Rectal smooth muscle tissue (tissue), 1 donor: ENCODE results near the gene STAB1.

Experiments used
- H3K27ac ChIP-seq: one replicate; pipeline ENCODE4 v1.7.0; 2013; ENCODE audit warnings: low read depth, low read length, inconsistent platforms
- H3K27me3 ChIP-seq: one replicate; pipeline ENCODE4 v1.7.0; 2013; ENCODE audit warnings: low read length; ENCODE audit not compliant: control insufficient read depth, insufficient read depth
- H3K36me3 ChIP-seq: one replicate; pipeline ENCODE4 v1.7.0; 2013; ENCODE audit warnings: low read length; ENCODE audit not compliant: control insufficient read depth, insufficient read depth
- H3K4me1 ChIP-seq: one replicate; pipeline ENCODE4 v1.7.0; 2013; ENCODE audit warnings: low read length; ENCODE audit not compliant: control insufficient read depth, insufficient read depth
- H3K4me3 ChIP-seq: one replicate; pipeline ENCODE4 v1.7.0; 2013; ENCODE audit warnings: low read length
- H3K9ac ChIP-seq: one replicate; pipeline ENCODE4 v1.7.0; 2013; ENCODE audit warnings: low read length

STAB1 gene

GRCh38 chr3:52454250-52454937 is 40.7 kb upstream of the STAB1 start:
- H3K27ac ChIP-seq: peak overlapping the region; percentile 83
- peaks cover 17% of the 10 kb centered on the region for H3K36me3 ChIP-seq
- H3K4me3 ChIP-seq: peak overlapping the region; percentile 75
- H3K27me3 ChIP-seq: no peaks in the 10 kb centered on the region
- peaks cover 13% of the 10 kb centered on the region for H3K4me1 ChIP-seq
- H3K9ac ChIP-seq: peak overlapping the region; percentile 56

GRCh38 chr3:52454938-52455282 is 40.2 kb upstream of the STAB1 start:
- H3K27me3 ChIP-seq: no peaks in the 10 kb centered on the region
- H3K4me1 ChIP-seq: peaks cover 13% of the 10 kb centered on the region
- H3K27ac ChIP-seq: peak overlapping the region; percentile 83
- H3K4me3 ChIP-seq: peak overlapping the region; percentile 75
- peak overlapping the region; percentile 56 for H3K9ac ChIP-seq
- peaks cover 17% of the 10 kb centered on the region for H3K36me3 ChIP-seq

GRCh38 chr3:52455283-52456168 is 39.6 kb upstream of the STAB1 start, which contains the start of gene NISCH:
Gene NISCH (plus strand): TSS chr3:52455604. CDS start chr3:52455642, 38 bp downstream.
- peak within 1 kb of the TSS; percentile 83 for H3K27ac ChIP-seq
- peaks cover 13% of the 10 kb centered on the region for H3K4me1 ChIP-seq
- peaks cover 17% of the 10 kb centered on the region for H3K36me3 ChIP-seq
- H3K4me3 ChIP-seq: peak within 1 kb of the TSS; percentile 78
- peak within 1 kb of the TSS; percentile 71 for H3K9ac ChIP-seq
- no peaks in the 10 kb centered on the region for H3K27me3 ChIP-seq

GRCh38 chr3:52456169-52456799 is 38.9 kb upstream of the STAB1 start:
- no peaks in the 10 kb centered on the region for H3K27me3 ChIP-seq
- H3K27ac ChIP-seq: peak overlapping the region; percentile 83
- peak overlapping the region; percentile 78 for H3K4me3 ChIP-seq
- peaks cover 13% of the 10 kb centered on the region for H3K4me1 ChIP-seq
- peaks cover 20% of the 10 kb centered on the region for H3K36me3 ChIP-seq
- H3K9ac ChIP-seq: peak overlapping the region; percentile 71

- H3K36me3 ChIP-seq: peaks cover 20% of the 10 kb centered on the region
- H3K4me3 ChIP-seq: peak overlapping the region; percentile 78
- H3K27ac ChIP-seq: peak overlapping the region; percentile 83
- H3K27me3 ChIP-seq: no peaks in the 10 kb centered on the region
- peaks cover 13% of the 10 kb centered on the region for H3K4me1 ChIP-seq
- H3K9ac ChIP-seq: no peak overlapping the region
Observed at GRCh38 chr3:52456800-52457183, 38.3 kb upstream of the STAB1 start.

GRCh38 chr3:52458031-52458760 is 36.9 kb upstream of the STAB1 start:
- H3K9ac ChIP-seq: no peak overlapping the region
- H3K27ac ChIP-seq: no peak overlapping the region
- peaks cover 20% of the 10 kb centered on the region for H3K36me3 ChIP-seq
- H3K4me1 ChIP-seq: peaks cover 13% of the 10 kb centered on the region
- H3K27me3 ChIP-seq: no peaks in the 10 kb centered on the region
- no peak overlapping the region for H3K4me3 ChIP-seq

GRCh38 chr3:52458770-52459545 is 36.2 kb upstream of the STAB1 start:
- H3K27me3 ChIP-seq: no peaks in the 10 kb centered on the region
- no peak overlapping the region for H3K4me3 ChIP-seq
- H3K9ac ChIP-seq: no peak overlapping the region
- peaks cover 13% of the 10 kb centered on the region for H3K4me1 ChIP-seq
- H3K27ac ChIP-seq: no peak overlapping the region
- peaks cover 20% of the 10 kb centered on the region for H3K36me3 ChIP-seq

DNA sequence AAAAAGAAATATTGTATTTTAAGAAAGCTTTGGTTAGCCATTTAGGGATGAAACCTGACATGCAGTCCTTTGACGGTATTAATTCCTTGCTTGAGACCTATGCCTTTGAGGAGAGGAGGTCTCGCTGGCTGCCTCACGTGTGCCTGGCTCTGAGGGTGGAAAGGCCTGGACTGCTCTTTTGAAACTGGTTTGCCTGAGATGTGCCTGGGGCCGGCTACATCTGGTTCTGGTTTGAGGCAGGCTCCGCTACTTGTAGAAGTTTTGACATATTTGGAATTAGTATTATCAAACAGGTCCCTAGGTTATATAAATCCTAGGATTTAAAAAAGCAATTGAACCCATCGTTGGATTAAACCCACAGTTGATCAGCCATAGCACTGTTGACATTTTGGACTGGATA is 33.3 kb upstream of the STAB1 start:
- Histone ChIP-seq H3K27ac (no peak overlapping the region), H3K9ac (no peak overlapping the region), H3K4me3 (no peak overlapping the region), H3K27me3 (no peaks in the 10 kb centered on the region), H3K4me1 (no peaks in the 10 kb centered on the region), H3K36me3 (peaks cover 20% of the 10 kb centered on the region)

DNA sequence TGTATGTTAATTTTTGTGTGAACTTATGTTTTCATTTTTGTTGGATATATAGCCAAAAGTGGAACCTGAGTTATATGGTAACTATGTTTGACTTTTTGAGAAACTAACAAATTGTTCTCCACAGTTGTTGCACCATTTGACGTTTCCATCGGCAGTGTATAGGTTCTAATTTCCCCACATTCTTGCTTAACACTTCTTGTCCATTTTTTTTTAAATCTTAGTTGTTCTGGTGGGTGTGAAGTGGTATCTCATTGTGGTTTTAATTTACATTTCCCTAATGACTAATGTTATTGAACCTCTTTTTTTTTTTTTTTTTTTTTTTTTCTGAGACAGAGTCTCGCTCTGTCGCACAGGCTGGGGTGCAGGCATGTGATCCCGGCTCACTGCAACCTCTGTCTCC is 31.7 kb upstream of the STAB1 start:
- Histone ChIP-seq H3K27ac (no peak overlapping the region), H3K36me3 (peaks cover 11% of the 10 kb centered on the region), H3K4me1 (peaks cover 2% of the 10 kb centered on the region)

DNA sequence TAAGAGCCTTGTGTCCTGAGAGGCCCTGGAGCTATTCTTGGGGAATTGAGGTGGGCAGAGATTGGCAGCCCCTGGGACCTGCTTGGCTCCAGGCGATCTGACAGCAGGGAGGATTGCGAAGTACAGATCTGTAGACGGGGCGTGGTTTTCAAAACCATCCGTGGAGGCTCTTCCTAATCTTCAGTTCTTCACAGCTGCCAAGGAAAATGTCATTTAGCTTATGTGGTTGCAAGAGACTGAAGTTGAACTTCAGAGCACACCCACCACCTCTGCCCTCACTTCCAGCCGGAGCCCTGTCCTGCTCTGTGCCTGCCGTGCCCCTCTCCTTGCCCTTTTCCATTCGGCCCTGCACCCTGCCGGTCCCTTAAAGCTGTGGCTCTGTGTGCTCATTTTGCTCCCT is 26.8 kb upstream of the STAB1 start:
- Histone ChIP-seq H3K27ac (no peak overlapping the region), H3K4me3 (no peak overlapping the region), H3K27me3 (no peaks in the 10 kb centered on the region), H3K4me1 (peaks cover 2% of the 10 kb centered on the region), H3K9ac (no peak overlapping the region), H3K36me3 (peaks cover 10% of the 10 kb centered on the region)

More for the DNA sequence above, 31.7 kb upstream of the STAB1 start:
- Histone ChIP-seq H3K27me3 (no peaks in the 10 kb centered on the region), H3K9ac (no peak overlapping the region), H3K4me3 (no peak overlapping the region)

DNA sequence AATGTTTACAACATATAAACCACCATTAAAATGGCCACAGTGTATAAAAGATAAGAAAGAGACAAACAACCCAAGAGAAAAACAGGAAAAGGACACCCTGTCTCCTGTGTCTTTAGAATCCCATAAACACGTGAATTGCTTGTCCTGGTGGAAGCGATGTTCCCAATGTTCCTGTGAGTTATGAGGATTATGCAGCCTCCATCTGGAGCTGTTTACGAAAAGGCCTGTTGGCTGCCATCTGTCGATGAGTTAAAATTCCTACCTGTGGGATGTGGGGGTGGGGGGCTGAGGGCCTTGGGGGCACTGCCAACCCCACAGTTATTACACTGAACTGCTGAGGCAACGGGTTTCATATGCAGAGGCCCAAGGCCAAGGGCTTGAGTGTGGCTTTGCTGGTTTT is 26.1 kb upstream of the STAB1 start:
- Histone ChIP-seq H3K27ac (no peak overlapping the region), H3K36me3 (peaks cover 14% of the 10 kb centered on the region), H3K27me3 (no peaks in the 10 kb centered on the region), H3K9ac (no peak overlapping the region), H3K4me1 (peaks cover 2% of the 10 kb centered on the region), H3K4me3 (no peak overlapping the region)
